Stimulated activated CD4-positive, alpha-beta T cell treated with anti-CD3 and anti-CD28 coated beads, Interleukin-4, amount 100 ng/mL, for 24 hours (primary cell): ENCODE data around the gene SLC4A4.

Source experiments
- DNase-seq: peaks from one replicate; pipeline ENCODE4 v3.0.0-alpha.2; 2020

The SLC4A4 gene

DNA sequence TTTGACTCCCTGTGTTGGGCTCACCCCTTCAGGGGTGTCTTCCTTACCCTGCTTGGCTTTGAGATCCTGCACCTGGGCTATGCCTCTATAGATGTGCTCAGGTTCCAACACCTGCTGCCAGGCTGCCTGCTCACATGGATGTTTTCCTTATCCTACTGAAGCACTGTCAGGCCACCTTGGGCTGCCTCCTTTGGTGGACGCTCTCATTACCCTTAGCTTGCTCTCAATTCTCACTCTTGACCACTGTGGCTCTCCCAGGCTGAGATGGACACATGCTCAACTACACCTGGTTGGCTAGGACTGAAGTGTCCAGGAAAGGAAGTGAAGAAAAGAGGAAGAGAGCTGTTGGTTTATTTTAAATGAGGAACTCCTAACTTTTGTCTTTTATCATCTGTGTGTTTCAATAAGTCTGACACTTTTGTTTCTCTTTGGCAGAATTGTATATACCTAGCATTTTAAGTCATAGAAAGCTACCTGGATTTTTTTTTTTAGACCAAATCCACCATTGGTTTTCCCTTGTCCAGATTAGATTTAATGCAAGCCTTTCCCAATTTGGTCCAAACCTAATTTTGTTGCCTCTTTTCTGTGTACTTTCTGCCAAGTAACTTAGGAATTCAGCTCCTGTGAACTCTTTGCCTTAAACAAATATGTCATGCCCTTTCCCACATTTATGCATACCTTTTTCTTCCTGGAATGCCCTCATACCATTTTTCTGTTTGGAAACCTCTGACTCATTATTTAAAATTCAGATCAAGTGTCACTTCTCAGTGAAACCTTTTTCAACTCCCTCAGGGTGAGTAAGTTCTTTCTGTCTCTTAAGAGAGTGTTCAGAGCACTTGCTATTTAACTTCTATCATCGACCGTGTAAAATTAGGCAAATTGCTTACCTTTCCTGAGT is 269.2 kb downstream of the SLC4A4 start:
- no peak for DNase-seq

- no peak for DNase-seq
Observed at GRCh38 chr4:71608678-71609071, 269.9 kb downstream of the SLC4A4 start.

- no peak for DNase-seq
Observed at GRCh38 chr4:71609167-71609566, 270.3 kb downstream of the SLC4A4 start.

- no peak for DNase-seq
Observed at GRCh38 chr4:71609651-71610050, 270.8 kb downstream of the SLC4A4 start.

- no peak for DNase-seq
Observed at GRCh38 chr4:71614621-71615020, 275.8 kb downstream of the SLC4A4 start.

DNA sequence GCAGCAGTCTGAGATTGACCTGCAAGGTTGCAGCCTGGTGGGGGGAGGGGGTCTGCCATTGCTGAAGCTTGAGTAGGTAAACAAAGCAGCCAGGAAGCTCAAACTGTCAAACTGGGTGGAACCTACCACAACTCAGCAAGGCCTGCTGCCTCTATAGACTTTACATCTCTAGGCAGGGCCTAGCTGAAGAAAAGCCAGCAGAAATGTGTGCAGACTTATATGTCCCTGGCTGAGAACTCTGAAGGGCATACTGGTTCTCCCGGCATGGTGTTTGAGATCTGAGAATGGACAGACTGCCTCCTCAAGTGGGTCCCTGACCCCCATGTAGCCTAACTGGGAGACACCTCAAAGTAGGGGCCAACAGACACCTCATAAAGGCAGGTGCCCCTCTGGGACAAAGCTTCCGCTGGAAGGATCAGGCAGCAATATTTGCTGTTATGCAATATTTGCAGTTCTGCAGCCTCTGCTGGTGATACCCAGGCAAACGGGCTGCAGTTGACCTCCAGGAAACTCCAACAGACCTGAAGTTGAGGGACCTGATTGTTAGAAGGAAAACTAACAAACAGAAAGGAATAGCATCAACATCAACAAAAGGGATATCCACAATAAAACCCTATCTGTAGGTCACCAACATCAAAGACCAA is 277.5 kb downstream of the SLC4A4 start:
- DNase-seq = no peak
